Thymus (tissue), 11 donors: ENCODE data around the gene BSN. TPM values are rescaled to one million over a fixed set of nuclear protein-coding genes. Genes with fewer than 3 reads are reported as not detected.

ENCODE experiments used
- DNase-seq, 9 donors: peaks; one replicate each; pipeline ENCODE4 v3.0.0-alpha.2; 2013; ENCODE audit warnings: low spot score in 9 of 9, low read depth in 6 of 9, missing footprints in 1 of 9
- H3K27ac ChIP-seq, 2 donors: one replicate each; pipeline ENCODE4 v1.5.1; 2013; ENCODE audit warnings: control low read depth in 1 of 2, low read depth in 1 of 2, low read length in 1 of 2, mild to moderate bottlenecking in 1 of 2, moderate library complexity in 1 of 2
- H3K27me3 ChIP-seq, 2 donors: one replicate each; pipeline ENCODE4 v1.5.1; 2013; ENCODE audit warnings: low read length in 1 of 2; ENCODE audit not compliant: control insufficient read depth in 2 of 2, insufficient read depth in 1 of 2
- H3K36me3 ChIP-seq, 2 donors: one replicate each; pipeline ENCODE4 v1.5.1; 2013; ENCODE audit warnings: low read length in 1 of 2, mild to moderate bottlenecking in 1 of 2, moderate library complexity in 1 of 2; ENCODE audit not compliant: control insufficient read depth in 2 of 2, insufficient read depth in 2 of 2
- H3K4me1 ChIP-seq, 2 donors: one replicate each; pipeline ENCODE4 v1.5.1; 2013; ENCODE audit warnings: low read length in 2 of 2; ENCODE audit not compliant: control insufficient read depth in 2 of 2, insufficient read depth in 2 of 2
- H3K4me3 ChIP-seq, 2 donors: one replicate each; pipeline ENCODE4 v1.5.1; 2013; ENCODE audit warnings: low read length in 2 of 2, control low read depth in 1 of 2, mild to moderate bottlenecking in 1 of 2
- H3K9me3 ChIP-seq, 2 donors: one replicate each; pipeline ENCODE4 v1.5.1; 2013; ENCODE audit warnings: low read length in 1 of 2, mild to moderate bottlenecking in 1 of 2; ENCODE audit not compliant: control insufficient read depth in 2 of 2, insufficient read depth in 1 of 2
- WGBS: extraction: QIAGEN DNeasy Blood & Tissue Kit; methylation state at CpG from one replicate; pipeline ENCODE4 v1.1.7; 2013; 5-methylcytosine and 5-hydroxymethylcytosine counted together
- polyA plus RNA-seq: library from polyadenylated mRNA; stranded (reverse); fragments of 200-250 nt; gene quantifications from one replicate; pipeline ENCODE4 v1.2.3, GENCODE V29; 2013
- total RNA-seq: library from RNA; stranded (reverse); fragments of 120-200 nt; gene quantifications from one replicate; pipeline ENCODE4 v1.2.4, GENCODE V29; 2013
- donor health status: healthy.

Gene BSN
- total and polyA plus RNA-seq, 2 donors: 0.09 TPM

DNA sequence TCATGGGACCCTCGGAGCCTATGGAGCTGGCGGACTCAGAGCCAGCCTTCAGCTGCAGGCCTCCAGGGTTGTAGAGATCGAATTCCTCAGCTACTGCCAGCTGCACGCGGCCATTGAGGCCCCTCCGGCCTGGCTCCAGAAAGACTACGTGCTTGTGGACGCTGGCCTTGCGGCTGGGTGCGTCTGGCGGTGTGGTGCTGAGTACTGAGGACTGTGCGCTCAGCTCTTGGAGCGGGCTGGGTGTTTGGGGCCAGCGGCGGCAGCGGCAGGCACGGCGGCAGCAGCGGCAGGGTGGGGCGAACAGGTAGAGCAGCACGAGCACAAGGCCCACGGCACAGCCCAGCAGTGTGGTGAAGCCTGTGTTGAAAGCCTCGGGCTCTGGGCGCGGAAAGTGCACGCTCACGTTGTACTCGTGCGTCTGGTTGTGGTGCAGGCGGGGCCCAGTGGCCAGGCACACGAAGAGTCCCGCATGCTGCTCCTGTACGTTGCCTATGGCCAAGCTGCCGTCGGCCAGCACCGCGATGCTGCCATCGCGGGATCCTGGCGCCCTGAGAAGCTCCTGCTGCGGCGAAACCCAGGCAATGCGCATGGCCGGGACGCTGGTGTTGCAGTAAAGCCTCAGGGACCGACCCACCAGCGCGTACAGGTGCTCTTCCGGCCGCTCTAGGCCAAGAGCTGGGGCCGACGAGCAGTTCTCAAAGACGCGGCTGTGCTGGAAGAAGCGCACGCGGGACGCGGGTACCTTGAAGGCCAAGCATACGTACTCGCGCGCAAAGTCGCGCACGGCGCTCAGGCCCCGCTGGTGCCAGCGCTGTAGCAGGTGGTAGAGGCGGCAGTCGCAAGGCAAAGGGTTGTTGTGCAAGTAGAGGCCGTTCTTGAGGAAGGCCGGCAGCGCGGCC is 163.9 kb downstream of the BSN start:
- 84% methylated on average over 75 of the region's 75 CpGs for WGBS
- Histone ChIP-seq H3K27me3 (peaks cover 0 to 6% of the 10 kb centered on the region in 2 donors), H3K4me3 (peak overlapping the region; percentile 60 to 66), H3K9me3 (no peaks in the 10 kb centered on the region), H3K36me3 (peaks cover 31 to 49% of the 10 kb centered on the region in 2 donors), H3K27ac (no peak overlapping the region), H3K4me1 (peaks cover 14 to 38% of the 10 kb centered on the region in 2 donors)
- peak in 1 of 9 donors; percentile 23 for DNase-seq

GRCh38 chr3:49718858-49719213 is 164.6 kb downstream of the BSN start:
- peaks cover 0 to 6% of the 10 kb centered on the region in 2 donors for H3K27me3 ChIP-seq
- DNase-seq: no peak
- H3K36me3 ChIP-seq: peaks cover 31 to 49% of the 10 kb centered on the region in 2 donors
- H3K4me3 ChIP-seq: peak overlapping the region; percentile 60 to 66
- H3K9me3 ChIP-seq: no peaks in the 10 kb centered on the region
- peak overlapping the region in 1 of 2 donors; percentile 90 for H3K27ac ChIP-seq
- 13% methylated on average over 33 of the region's 33 CpGs for WGBS
- H3K4me1 ChIP-seq: peaks cover 11 to 34% of the 10 kb centered on the region in 2 donors

DNA sequence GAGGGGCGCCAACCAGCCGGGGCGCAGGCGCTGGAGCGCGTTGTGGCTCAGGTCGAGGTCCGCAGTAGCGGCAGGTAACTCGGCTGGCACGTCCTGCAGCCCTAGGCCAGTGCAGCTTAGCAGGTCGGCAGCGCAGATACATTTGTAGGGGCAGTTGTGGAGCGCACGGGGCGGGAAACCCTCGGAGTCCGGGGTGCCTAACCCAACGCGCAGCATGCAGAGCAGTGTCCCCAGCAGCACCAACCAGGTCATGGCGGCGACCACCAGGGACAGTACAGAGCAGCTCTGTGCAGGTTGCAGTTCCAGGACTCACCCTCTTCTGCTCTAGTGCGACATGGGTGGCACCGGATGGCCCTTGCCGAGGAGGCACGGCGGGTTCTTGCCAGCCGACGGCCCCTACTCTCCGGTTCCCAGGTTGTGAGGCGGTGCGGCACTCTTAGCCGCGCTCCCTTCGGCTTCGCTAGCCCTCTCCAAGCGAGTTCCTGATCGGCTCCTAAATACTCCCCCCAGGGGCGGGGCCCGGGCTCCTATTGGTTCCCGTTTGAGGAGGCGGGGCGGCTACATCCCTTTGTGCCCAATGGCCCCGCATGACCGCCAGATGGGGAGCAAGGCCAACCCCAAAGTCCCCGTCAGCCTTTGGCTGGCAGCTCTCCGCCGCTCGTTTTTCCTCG is 165.1 kb downstream of the BSN start, which contains the start of gene AMIGO3:
TSS of gene AMIGO3 (minus strand) at position 471 of the 671 bp plus-strand sequence. CDS start at position 252, 219 bp downstream.
- H3K27me3 ChIP-seq: peaks cover 0 to 6% of the 10 kb centered on the region in 2 donors

More for the DNA sequence above, 165.1 kb downstream of the BSN start, which contains the start of gene AMIGO3:
- Histone ChIP-seq H3K4me1 (peaks cover 13 to 34% of the 10 kb centered on the region in 2 donors), H3K9me3 (no peaks in the 10 kb centered on the region), H3K27ac (peak within 1 kb of the TSS; percentile 89 to 90), H3K4me3 (peak within 1 kb of the TSS; percentile 60 to 66), H3K36me3 (peaks cover 31 to 48% of the 10 kb centered on the region in 2 donors)
- DNase-seq: peak in 8 of 9 donors; percentile 69 to 93 (median 84)
- WGBS: under 1% methylated on average over 50 of the region's 50 CpGs

Other genes starting within 250 kb of the BSN start
- 20.0 TPM for gene USP4, start 214.4 kb upstream of the BSN start, total RNA-seq
- gene USP4, start 214.4 kb upstream of the BSN start, polyA plus RNA-seq: 57.8 TPM
- gene GPX1, start 196.1 kb upstream of the BSN start, total RNA-seq: 204 TPM
- 384 TPM for gene GPX1, start 196.1 kb upstream of the BSN start, polyA plus RNA-seq
- 202 TPM for gene RHOA, start 142.5 kb upstream of the BSN start, total RNA-seq
- 368 TPM for gene RHOA, start 142.5 kb upstream of the BSN start, polyA plus RNA-seq
- gene TCTA, start 142.1 kb upstream of the BSN start, total RNA-seq: 12.7 TPM
- gene TCTA, start 142.1 kb upstream of the BSN start, polyA plus RNA-seq: 24.5 TPM
- 4.1 TPM for gene AMT, start 132.0 kb upstream of the BSN start, total RNA-seq
- 40.0 TPM for gene AMT, start 132.0 kb upstream of the BSN start, polyA plus RNA-seq
- gene NICN1, start 125.2 kb upstream of the BSN start, total RNA-seq: 4.8 TPM
- 9.2 TPM for gene NICN1, start 125.2 kb upstream of the BSN start, polyA plus RNA-seq
- 8.5 TPM for gene DAG1, start 84.2 kb upstream of the BSN start, total RNA-seq
- gene DAG1, start 84.2 kb upstream of the BSN start, polyA plus RNA-seq: 11.5 TPM
- 90.5 TPM for gene APEH, start 119.9 kb downstream of the BSN start, total RNA-seq
- gene APEH, start 119.9 kb downstream of the BSN start, polyA plus RNA-seq: 45.8 TPM
- gene MST1, start 135.0 kb downstream of the BSN start, total RNA-seq: 7.0 TPM
- gene MST1, start 135.0 kb downstream of the BSN start, polyA plus RNA-seq: 90.3 TPM
- 12.3 TPM for gene RNF123, start 135.1 kb downstream of the BSN start, total RNA-seq
- 23.7 TPM for gene RNF123, start 135.1 kb downstream of the BSN start, polyA plus RNA-seq
- gene AMIGO3, start 165.2 kb downstream of the BSN start, total RNA-seq: 0.19 TPM
- gene AMIGO3, start 165.2 kb downstream of the BSN start, polyA plus RNA-seq: 2.0 TPM
- 17.0 TPM for gene GMPPB, start 169.5 kb downstream of the BSN start, total RNA-seq
- 13.2 TPM for gene GMPPB, start 169.5 kb downstream of the BSN start, polyA plus RNA-seq
- 12.2 TPM for gene IP6K1, start 232.1 kb downstream of the BSN start, total RNA-seq
- 17.2 TPM for gene IP6K1, start 232.1 kb downstream of the BSN start, polyA plus RNA-seq
- gene CDHR4, start 245.4 kb downstream of the BSN start, total RNA-seq: not detected
- gene CDHR4, start 245.4 kb downstream of the BSN start, polyA plus RNA-seq: 0.18 TPM
- 4.2 TPM for gene INKA1, start 248.8 kb downstream of the BSN start, total RNA-seq
- 5.2 TPM for gene INKA1, start 248.8 kb downstream of the BSN start, polyA plus RNA-seq